Measurements from ENCODE around the gene C10orf53. TPM values are rescaled to one million over a fixed set of nuclear protein-coding genes. Genes with fewer than 3 reads are reported as not detected.

The C10orf53 gene
- total RNA-seq, 1 donor from 2014 or later = not detected

- H3K79me2 ChIP-seq (ENCODE audit: low read depth) = no peaks in the 10 kb centered on the region
- Mint-ChIP-seq H3K27me3 (ENCODE audit: insufficient read depth, low read depth) (peaks cover 15% of the 10 kb centered on the region), H3K36me3 (no peaks in the 10 kb centered on the region), H3K4me3 (no peak overlapping the region), H3K4me1 (peaks cover 13% of the 10 kb centered on the region), H3K27ac (no peak overlapping the region), H3K9me3 (no peaks in the 10 kb centered on the region)
- peaks cover 7% of the 10 kb centered on the region for H3K27me3 ChIP-seq
- H4K20me1 ChIP-seq (ENCODE audit: low read depth) = no peaks in the 10 kb centered on the region
- H3K4me1 ChIP-seq = peaks cover 8% of the 10 kb centered on the region
- no peak for DNase-seq (ENCODE audit: low spot score)
- H3F3A ChIP-seq (ENCODE audit: low read depth) = no peaks in the 10 kb centered on the region
- no peak overlapping the region for H3K9ac ChIP-seq
- no peak overlapping the region for H3K4me3 ChIP-seq
- TF ChIP-seq EZH2phosphoT487 (IDR thresholded peaks at IDR 0.05) (no peak), CTCF (IDR thresholded peaks at IDR 0.05) (no peak), EZH2 (IDR thresholded peaks at IDR 0.05) (no peak)
- no peak overlapping the region for H3K4me2 ChIP-seq
- H3K27ac ChIP-seq = no peak overlapping the region
- H3K36me3 ChIP-seq = no peaks in the 10 kb centered on the region
- H3K9me3 ChIP-seq (ENCODE audit: low read depth) = no peaks in the 10 kb centered on the region
- H2AFZ ChIP-seq (replicated peaks) = no peak overlapping the region
These were observed 28.2 kb upstream of the C10orf53 start for GRCh38 chr10:49651039-49651835.

- no peak overlapping the region for H3K9ac ChIP-seq
- Mint-ChIP-seq H3K27ac (peak overlapping the region; percentile 37), H3K4me1 (peaks cover 13% of the 10 kb centered on the region), H3K36me3 (no peaks in the 10 kb centered on the region), H3K27me3 (ENCODE audit: insufficient read depth, low read depth) (peaks cover 14% of the 10 kb centered on the region), H3K9me3 (no peaks in the 10 kb centered on the region), H3K4me3 (no peak overlapping the region)
- H4K20me1 ChIP-seq (ENCODE audit: low read depth) = no peaks in the 10 kb centered on the region
- no peaks in the 10 kb centered on the region for H3F3A ChIP-seq (ENCODE audit: low read depth)
- H3K4me1 ChIP-seq = peaks cover 8% of the 10 kb centered on the region
- no peak overlapping the region for H3K4me3 ChIP-seq
- no peaks in the 10 kb centered on the region for H3K36me3 ChIP-seq
- no peaks in the 10 kb centered on the region for H3K79me2 ChIP-seq (ENCODE audit: low read depth)
- TF ChIP-seq EZH2phosphoT487 (IDR thresholded peaks at IDR 0.05) (no peak), EZH2 (IDR thresholded peaks at IDR 0.05) (no peak), CTCF (IDR thresholded peaks at IDR 0.05) (no peak)
- DNase-seq (ENCODE audit: low spot score) = no peak
- no peaks in the 10 kb centered on the region for H3K9me3 ChIP-seq (ENCODE audit: low read depth)
- no peak overlapping the region for H3K4me2 ChIP-seq
- no peak overlapping the region for H2AFZ ChIP-seq (replicated peaks)
- H3K27ac ChIP-seq = no peak overlapping the region
- peaks cover 7% of the 10 kb centered on the region for H3K27me3 ChIP-seq
These were observed 27.5 kb upstream of the C10orf53 start for GRCh38 chr10:49651917-49652316.

GRCh38 chr10:49652421-49653272 lies 26.8 kb upstream of the C10orf53 start:
- Histone ChIP-seq H3F3A (ENCODE audit: low read depth) (no peaks in the 10 kb centered on the region), H3K9me3 (ENCODE audit: low read depth) (no peaks in the 10 kb centered on the region), H3K79me2 (ENCODE audit: low read depth) (no peaks in the 10 kb centered on the region), H3K4me3 (no peak overlapping the region), H3K27me3 (peaks cover 7% of the 10 kb centered on the region), H3K36me3 (no peaks in the 10 kb centered on the region), H2AFZ (replicated peaks) (no peak overlapping the region), H3K4me2 (no peak overlapping the region), H3K27ac (no peak overlapping the region), H3K4me1 (peaks cover 8% of the 10 kb centered on the region), H3K9ac (no peak overlapping the region), H4K20me1 (ENCODE audit: low read depth) (no peaks in the 10 kb centered on the region)
- Mint-ChIP-seq H3K4me1 (peaks cover 13% of the 10 kb centered on the region), H3K27ac (no peak overlapping the region), H3K9me3 (no peaks in the 10 kb centered on the region), H3K27me3 (ENCODE audit: insufficient read depth, low read depth) (peaks cover 11% of the 10 kb centered on the region), H3K4me3 (no peak overlapping the region), H3K36me3 (no peaks in the 10 kb centered on the region)
- TF ChIP-seq CTCF (IDR thresholded peaks at IDR 0.05) = no peak
- no peak for TF ChIP-seq EZH2 (IDR thresholded peaks at IDR 0.05)
- TF ChIP-seq EZH2phosphoT487 (IDR thresholded peaks at IDR 0.05) = no peak
- no peak for DNase-seq (ENCODE audit: low spot score)
